NT2/D1 (cell line): Measurements from ENCODE around the gene TFF1.
A peak's percentile ranks its signal among the peaks of the same experiment; 100 is the strongest.

Experiments
- DNase-seq: peaks from one replicate; pipeline ENCODE4 v3.0.0-alpha.2; 2011; ENCODE audit warnings: low read depth, low spot score
- H3K27me3 ChIP-seq: 2 replicates; pipeline ENCODE4 v1.6.0; 2011; ENCODE audit warnings: mild to moderate bottlenecking; ENCODE audit not compliant: insufficient read length, insufficient read depth
- H3K36me3 ChIP-seq: 2 replicates; pipeline ENCODE4 v1.6.1; 2011; ENCODE audit warnings: mild to moderate bottlenecking, low read length, mixed read lengths; ENCODE audit not compliant: insufficient read depth, insufficient read length
- H3K4me1 ChIP-seq: 2 replicates; pipeline ENCODE4 v1.5.1; 2011; ENCODE audit not compliant: insufficient read depth, insufficient read length
- H3K4me3 ChIP-seq: 2 replicates; pipeline ENCODE4 v1.5.1; 2011; ENCODE audit warnings: low read depth; ENCODE audit not compliant: insufficient read length
- H3K9ac ChIP-seq: 2 replicates; pipeline ENCODE4 v1.6.0; 2011; ENCODE audit warnings: low read depth; ENCODE audit not compliant: insufficient read length
- H3K9me3 ChIP-seq: 2 replicates; pipeline ENCODE4 v1.5.1; 2011; ENCODE audit warnings: mild to moderate bottlenecking, low read length; ENCODE audit not compliant: insufficient read depth
- SUZ12 ChIP-seq: IDR thresholded peaks from 2 replicates; pipeline ENCODE4 v1.6.1; 2011; ENCODE audit not compliant: insufficient read length, insufficient read depth; ENCODE audit errors: extremely low read depth
- YY1 ChIP-seq: IDR thresholded peaks from 2 replicates; pipeline ENCODE4 v1.6.1; 2011; ENCODE audit not compliant: insufficient read length, insufficient read depth
- ZNF274 ChIP-seq: IDR thresholded peaks from 2 replicates; pipeline ENCODE4 v1.6.1; 2011; ENCODE audit warnings: mild to moderate bottlenecking, low read depth, low read length

The TFF1 gene

GRCh38 chr21:42386034-42386591 lies 19.8 kb upstream of the TFF1 start:
- no peak for TF ChIP-seq YY1
- TF ChIP-seq SUZ12, result no peak
- no peak for TF ChIP-seq ZNF274
- no peak overlapping the region for H3K9ac ChIP-seq
- H3K4me1 ChIP-seq, result peaks cover 16% of the 10 kb centered on the region
- no peaks in the 10 kb centered on the region for H3K27me3 ChIP-seq
- no peaks in the 10 kb centered on the region for H3K36me3 ChIP-seq
- DNase-seq, result no peak
- H3K9me3 ChIP-seq, result no peaks in the 10 kb centered on the region
- no peak overlapping the region for H3K4me3 ChIP-seq

GRCh38 chr21:42385619-42386018 lies 19.3 kb upstream of the TFF1 start:
- Histone ChIP-seq H3K36me3 (no peaks in the 10 kb centered on the region), H3K9ac (no peak overlapping the region), H3K4me3 (no peak overlapping the region), H3K27me3 (no peaks in the 10 kb centered on the region), H3K9me3 (no peaks in the 10 kb centered on the region), H3K4me1 (peaks cover 16% of the 10 kb centered on the region)
- DNase-seq, result no peak
- TF ChIP-seq SUZ12, result no peak

GRCh38 chr21:42384989-42385388 lies 18.7 kb upstream of the TFF1 start:
- H3K4me3 ChIP-seq, result no peak overlapping the region
- no peak overlapping the region for H3K9ac ChIP-seq
- H3K36me3 ChIP-seq, result no peaks in the 10 kb centered on the region
- no peak for DNase-seq
- TF ChIP-seq YY1 (no peak), ZNF274 (no peak), SUZ12 (no peak)
- H3K27me3 ChIP-seq, result no peaks in the 10 kb centered on the region
- peaks cover 16% of the 10 kb centered on the region for H3K4me1 ChIP-seq
- no peaks in the 10 kb centered on the region for H3K9me3 ChIP-seq

GRCh38 chr21:42384156-42384945 lies 18.0 kb upstream of the TFF1 start:
- DNase-seq, result no peak

GRCh38 chr21:42383331-42383730 lies 17.0 kb upstream of the TFF1 start:
- Histone ChIP-seq H3K9me3 (no peaks in the 10 kb centered on the region), H3K9ac (no peak overlapping the region), H3K27me3 (no peaks in the 10 kb centered on the region), H3K4me1 (peaks cover 7% of the 10 kb centered on the region), H3K36me3 (no peaks in the 10 kb centered on the region), H3K4me3 (no peak overlapping the region)
- DNase-seq, result no peak
- TF ChIP-seq ZNF274 (no peak), SUZ12 (no peak), YY1 (no peak)

More at GRCh38 chr21:42384156-42384945, 18.0 kb upstream of the TFF1 start:
- Histone ChIP-seq H3K9me3 (no peaks in the 10 kb centered on the region), H3K9ac (no peak overlapping the region), H3K27me3 (no peaks in the 10 kb centered on the region), H3K4me3 (no peak overlapping the region), H3K4me1 (peaks cover 14% of the 10 kb centered on the region), H3K36me3 (no peaks in the 10 kb centered on the region)
- TF ChIP-seq YY1 (no peak), ZNF274 (no peak), SUZ12 (no peak)

- TF ChIP-seq SUZ12 (no peak), ZNF274 (no peak), YY1 (no peak)
- Histone ChIP-seq H3K36me3 (no peaks in the 10 kb centered on the region), H3K9me3 (no peaks in the 10 kb centered on the region), H3K9ac (no peak overlapping the region), H3K4me3 (no peak overlapping the region), H3K4me1 (peaks cover 5% of the 10 kb centered on the region), H3K27me3 (no peaks in the 10 kb centered on the region)
- DNase-seq, result no peak
These were observed 16.6 kb upstream of the TFF1 start for GRCh38 chr21:42382915-42383314.

- DNase-seq, result peak; percentile 51
- Histone ChIP-seq H3K4me3 (no peak overlapping the region), H3K4me1 (no peaks in the 10 kb centered on the region), H3K9ac (no peak overlapping the region), H3K27me3 (peaks cover 2% of the 10 kb centered on the region), H3K9me3 (no peaks in the 10 kb centered on the region), H3K36me3 (no peaks in the 10 kb centered on the region)
- TF ChIP-seq SUZ12 (no peak), ZNF274 (no peak), YY1 (no peak)
These were observed 15.1 kb upstream of the TFF1 start for GRCh38 chr21:42381347-42381984.
